Activated CD8-positive, alpha-beta T cell treated with anti-CD3 and anti-CD28 coated beads for 36 hours (primary cell): ENCODE measurements around the gene UNC50. TPM values are rescaled to one million over a fixed set of nuclear protein-coding genes. Genes with fewer than 3 reads are reported as not detected.

ENCODE experiments used
- ATAC-seq: fragments of 200-7000 bp; cut with Tn5 transposase; one replicate; pipeline ENCODE4 v1.10.0; 2021; ENCODE audit warnings: mild to moderate bottlenecking, moderate library complexity
- CTCF ChIA-PET: fragments of 350-600 bp; sonication (Branson Sonifier 250); formaldehyde crosslinking; loops from one replicate; lab custom pipeline; 2021; ENCODE audit warnings: antibody characterized with exemption; lab: Charles Lee
- POLR2A ChIA-PET: fragments of 350-600 bp; sonication (Branson Sonifier 250); formaldehyde crosslinking; loops from one replicate; lab custom pipeline; 2021; ENCODE audit warnings: antibody characterized with exemption; lab: Charles Lee
- DNase-seq: peaks from one replicate; pipeline ENCODE4 v3.0.0-alpha.2; 2020
- H3K27ac Mint-ChIP-seq: one replicate; pipeline ENCODE4 v1.8.0; 2021; ENCODE audit warnings: mild to moderate bottlenecking, mixed read lengths
- H3K27me3 Mint-ChIP-seq: one replicate; pipeline ENCODE4 v1.8.0; 2021; ENCODE audit warnings: mixed read lengths
- H3K36me3 Mint-ChIP-seq: one replicate; pipeline ENCODE4 v1.8.0; 2021; ENCODE audit warnings: low read depth, mixed read lengths
- H3K4me1 Mint-ChIP-seq: one replicate; pipeline ENCODE4 v1.8.0; 2021; ENCODE audit warnings: low read depth, mixed read lengths
- H3K4me3 Mint-ChIP-seq: one replicate; pipeline ENCODE4 v1.8.0; 2021; ENCODE audit warnings: mild to moderate bottlenecking, moderate library complexity, mixed read lengths
- H3K9me3 Mint-ChIP-seq: one replicate; pipeline ENCODE4 v1.8.0; 2021; ENCODE audit warnings: mixed read lengths
- intact Hi-C: fragments of 100-400 bp; cut with micrococcal nuclease; formaldehyde crosslinking; loops from one replicate; pipeline ENCODE4 v1.10.0; 2022
- total RNA-seq, 2 experiments: library from RNA; stranded (reverse); gene quantifications; one replicate each; pipeline ENCODE4 v1.2.3, GENCODE V29; 2021
- TF ChIP-seq, protein P1 (sequence below): fragments of 200-600 bp; IDR thresholded peaks from one replicate; pipeline ENCODE4 v1.8.0; 2022; ENCODE audit warnings: antibody characterized with exemption, mild to moderate bottlenecking

UNC50 gene
- total RNA-seq, 2 experiments from 2014 or later, result 24.8 to 28.3 TPM

DNA sequence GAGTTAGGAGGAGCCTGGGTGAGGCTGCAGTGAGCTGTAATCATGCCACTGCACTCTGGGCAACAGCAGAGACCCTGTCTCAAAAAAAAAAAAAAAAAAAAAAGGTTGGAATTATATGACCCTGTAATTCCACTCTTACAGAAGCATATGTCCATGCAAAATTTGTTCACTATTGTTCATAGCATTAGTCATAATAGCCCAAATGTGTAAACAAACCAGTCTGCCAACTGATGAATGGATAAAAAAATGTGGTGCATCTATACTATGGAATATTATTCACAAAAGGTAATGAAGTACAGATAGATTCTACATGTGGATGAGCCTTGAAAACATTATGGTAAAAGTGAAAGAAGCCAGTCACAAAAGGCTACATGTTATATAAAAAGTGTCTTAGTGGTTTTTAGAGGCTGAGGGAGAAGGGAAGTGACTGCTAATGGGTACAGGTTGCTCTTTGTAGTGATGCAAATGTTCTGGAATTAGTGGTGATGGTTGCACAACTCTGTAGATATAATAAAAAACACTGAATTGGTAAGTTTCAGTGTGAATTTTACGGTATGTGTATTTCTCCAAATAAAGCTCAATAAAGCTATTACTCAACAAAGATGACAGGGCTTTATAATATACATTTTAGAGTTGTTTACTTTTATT is 9.5 kb upstream of the UNC50 start:
- TF ChIP-seq, protein P1, sequence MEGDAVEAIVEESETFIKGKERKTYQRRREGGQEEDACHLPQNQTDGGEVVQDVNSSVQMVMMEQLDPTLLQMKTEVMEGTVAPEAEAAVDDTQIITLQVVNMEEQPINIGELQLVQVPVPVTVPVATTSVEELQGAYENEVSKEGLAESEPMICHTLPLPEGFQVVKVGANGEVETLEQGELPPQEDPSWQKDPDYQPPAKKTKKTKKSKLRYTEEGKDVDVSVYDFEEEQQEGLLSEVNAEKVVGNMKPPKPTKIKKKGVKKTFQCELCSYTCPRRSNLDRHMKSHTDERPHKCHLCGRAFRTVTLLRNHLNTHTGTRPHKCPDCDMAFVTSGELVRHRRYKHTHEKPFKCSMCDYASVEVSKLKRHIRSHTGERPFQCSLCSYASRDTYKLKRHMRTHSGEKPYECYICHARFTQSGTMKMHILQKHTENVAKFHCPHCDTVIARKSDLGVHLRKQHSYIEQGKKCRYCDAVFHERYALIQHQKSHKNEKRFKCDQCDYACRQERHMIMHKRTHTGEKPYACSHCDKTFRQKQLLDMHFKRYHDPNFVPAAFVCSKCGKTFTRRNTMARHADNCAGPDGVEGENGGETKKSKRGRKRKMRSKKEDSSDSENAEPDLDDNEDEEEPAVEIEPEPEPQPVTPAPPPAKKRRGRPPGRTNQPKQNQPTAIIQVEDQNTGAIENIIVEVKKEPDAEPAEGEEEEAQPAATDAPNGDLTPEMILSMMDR, result no peak
- H3K27ac Mint-ChIP-seq, result peak overlapping the region; percentile 69
- H3K9me3 Mint-ChIP-seq, result peaks cover 3% of the 10 kb centered on the region
- no peaks in the 10 kb centered on the region for H3K27me3 Mint-ChIP-seq
- no peak for DNase-seq
- intact Hi-C loops, result no loop called here
- ChIA-PET CTCF (interaction anchor here (1.2 kb wide), 1 partner anchor 186 kb away, joined by 3 read pairs; no protein-coding TSS in a partner anchor), POLR2A (interaction anchor here (1.1 to 1.6 kb wide), 2 partner anchors 10 kb away, joined by 3 read pairs; no protein-coding TSS in a partner anchor)
- no peak overlapping the region for H3K4me3 Mint-ChIP-seq
- H3K4me1 Mint-ChIP-seq, result peaks cover 17% of the 10 kb centered on the region
- H3K36me3 Mint-ChIP-seq, result peaks cover 48% of the 10 kb centered on the region
- no peak for ATAC-seq

DNA sequence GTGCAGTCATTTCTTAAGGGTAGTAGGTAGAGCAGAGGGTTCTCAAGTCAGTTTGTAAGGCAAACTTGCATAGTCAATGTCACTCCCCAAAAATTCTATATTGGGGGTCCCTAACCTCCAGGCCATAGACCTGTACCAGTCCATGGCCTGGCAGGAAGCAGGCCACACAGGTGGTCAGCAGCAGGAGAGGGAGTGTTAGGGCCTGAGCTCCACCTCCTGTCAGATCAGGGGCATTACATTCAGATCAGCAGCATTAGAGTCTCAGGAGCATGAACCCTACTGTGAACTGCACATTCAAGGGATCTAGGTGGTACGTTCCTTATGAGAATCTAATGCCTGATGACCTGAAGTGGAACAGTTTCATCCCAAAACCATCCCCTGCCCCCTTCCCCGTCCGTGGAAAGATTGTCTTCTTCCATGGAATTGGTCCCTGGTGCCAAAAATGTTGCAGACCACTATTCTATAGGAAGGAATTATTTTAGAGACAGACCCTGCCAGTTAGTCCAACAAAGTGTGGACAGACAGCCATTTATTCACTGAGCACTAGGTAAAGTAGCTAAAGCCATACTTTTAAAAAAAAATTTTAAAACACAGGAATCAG is 6.8 kb upstream of the UNC50 start:
- ChIA-PET CTCF (interaction anchor here (1.6 kb wide), 1 partner anchor 9 kb away, joined by 5 read pairs; no protein-coding TSS in a partner anchor), POLR2A (no interaction called here)
- DNase-seq (peak; percentile 32), ATAC-seq (peak; percentile 88)
- Mint-ChIP-seq H3K27me3 (no peaks in the 10 kb centered on the region), H3K4me3 (no peak overlapping the region), H3K27ac (peak overlapping the region; percentile 32), H3K4me1 (peaks cover 41% of the 10 kb centered on the region), H3K36me3 (peaks cover 34% of the 10 kb centered on the region), H3K9me3 (no peaks in the 10 kb centered on the region)
- intact Hi-C loops, result loop anchor here (5.0 kb wide), 1 partner anchor 189 kb away; no protein-coding TSS in a partner anchor
- TF ChIP-seq, protein P1, result peak; percentile 73

DNA sequence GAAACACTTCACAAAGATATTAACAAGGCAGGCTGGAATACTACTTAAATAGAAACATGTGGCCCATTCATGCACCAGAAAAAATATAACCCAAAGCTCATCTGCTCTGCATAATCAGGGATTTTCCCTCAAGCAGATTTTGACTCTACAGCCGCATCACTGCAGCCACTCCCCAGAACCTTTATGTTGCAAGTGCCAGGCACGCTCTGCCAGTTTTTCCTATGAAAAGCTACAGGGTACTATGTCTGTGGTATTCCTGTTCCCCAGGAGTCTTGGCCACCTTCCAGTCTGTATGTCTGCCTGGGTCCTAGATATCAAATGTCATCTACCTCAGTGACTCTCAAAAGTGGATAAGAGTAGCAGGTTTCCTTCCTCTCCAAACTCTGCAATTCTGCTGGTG is 3.8 kb upstream of the UNC50 start:
- peaks cover 37% of the 10 kb centered on the region for H3K4me1 Mint-ChIP-seq
- no peaks in the 10 kb centered on the region for H3K27me3 Mint-ChIP-seq
- H3K4me3 Mint-ChIP-seq, result no peak overlapping the region
- peaks cover 21% of the 10 kb centered on the region for H3K36me3 Mint-ChIP-seq
- POLR2A ChIA-PET, result interaction anchor here (1.0 to 2.1 kb wide), 2 partner anchors 13 to 28 kb away, joined by 4 to 6 read pairs; no protein-coding TSS in a partner anchor
- ATAC-seq, result no peak
- CTCF ChIA-PET, result interaction anchor here (1.1 to 1.8 kb wide), 3 partner anchors 26 to 116 kb away, joined by 3 to 4 read pairs (median 3); no protein-coding TSS in a partner anchor
- intact Hi-C loops, result loop anchor here (5.0 kb wide), 1 partner anchor 192 kb away; no protein-coding TSS in a partner anchor
- H3K27ac Mint-ChIP-seq, result peak overlapping the region; percentile 19
- no peaks in the 10 kb centered on the region for H3K9me3 Mint-ChIP-seq
- no peak for DNase-seq
- TF ChIP-seq, protein P1, result no peak

DNA sequence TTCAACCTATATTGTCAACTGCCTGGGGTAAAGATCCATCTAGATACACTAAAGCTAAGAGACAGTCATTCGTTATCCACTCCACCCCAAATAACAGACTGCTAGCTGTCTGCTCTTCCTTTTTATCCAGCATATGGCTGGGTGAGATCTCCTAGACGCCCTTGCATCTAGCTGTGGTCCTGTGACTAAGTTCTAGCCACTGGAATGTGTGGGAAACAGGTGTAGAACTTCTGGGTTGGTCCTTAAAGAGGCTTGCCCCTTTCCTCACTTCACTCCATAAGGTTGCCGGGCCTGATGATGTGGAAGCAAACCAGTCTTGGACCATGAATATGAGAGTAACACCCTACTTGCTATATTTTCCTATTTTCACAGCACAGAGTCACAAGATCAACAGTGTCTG is 3.3 kb upstream of the UNC50 start:
- intact Hi-C loops, result no loop called here
- TF ChIP-seq, protein P1, result no peak
- Mint-ChIP-seq H3K36me3 (peaks cover 21% of the 10 kb centered on the region), H3K27me3 (no peaks in the 10 kb centered on the region), H3K27ac (peak overlapping the region; percentile 19), H3K4me3 (no peak overlapping the region), H3K4me1 (peaks cover 42% of the 10 kb centered on the region), H3K9me3 (no peaks in the 10 kb centered on the region)
- ATAC-seq (no peak), DNase-seq (no peak)
- ChIA-PET CTCF (interaction anchor here (0.9 kb wide), 1 partner anchor 36 kb away, joined by 3 read pairs; no protein-coding TSS in a partner anchor), POLR2A (interaction anchor here (1.0 to 2.1 kb wide), 2 partner anchors 13 to 27 kb away, joined by 4 to 6 read pairs; no protein-coding TSS in a partner anchor)
